Small intestine (tissue), 7 donors: Measurements from ENCODE around the gene CLDN9. TPM values are rescaled to one million over a fixed set of nuclear protein-coding genes. Genes with fewer than 3 reads are reported as not detected.

ENCODE experiments used
- DNase-seq, 2 donors: peaks; one replicate each; pipeline versions ENCODE4 v3.0.0 to v3.0.0-alpha.2; 2013
- FAIRE-seq: peaks from 2 replicates; lab custom pipeline; 2012; peaks lifted over from hg19 to GRCh38; lab: Jason Lieb, UNC
- H3K27ac ChIP-seq, 3 donors: one replicate each; pipeline ENCODE4 v1.5.1; 2013; ENCODE audit warnings: low read length in 2 of 3, mild to moderate bottlenecking in 2 of 3, control low read depth in 1 of 3, inconsistent platforms in 1 of 3, low read depth in 1 of 3, moderate library complexity in 1 of 3
- H3K27me3 ChIP-seq, 3 donors: one replicate each; pipeline ENCODE4 v1.6.1; 2013; ENCODE audit warnings: low read length in 3 of 3, inconsistent platforms in 1 of 3; ENCODE audit not compliant: control insufficient read depth in 3 of 3, insufficient read depth in 3 of 3
- H3K36me3 ChIP-seq, 3 donors: one replicate each; pipeline ENCODE4 v1.6.1; 2013; ENCODE audit warnings: low read length in 3 of 3, inconsistent platforms in 1 of 3, low read depth in 1 of 3, mild to moderate bottlenecking in 1 of 3, moderate library complexity in 1 of 3; ENCODE audit not compliant: control insufficient read depth in 3 of 3, insufficient read depth in 2 of 3
- H3K4me1 ChIP-seq, 3 donors: one replicate each; pipeline ENCODE4 v1.6.1; 2013; ENCODE audit warnings: low read length in 2 of 3, inconsistent platforms in 1 of 3, low read depth in 1 of 3, mild to moderate bottlenecking in 1 of 3, moderate library complexity in 1 of 3; ENCODE audit not compliant: control insufficient read depth in 3 of 3, insufficient read depth in 2 of 3
- H3K4me3 ChIP-seq, 3 donors: one replicate each; pipeline ENCODE4 v1.5.1; 2013; ENCODE audit warnings: low read length in 3 of 3, control low read depth in 1 of 3, inconsistent platforms in 1 of 3, low read depth in 1 of 3, mild to moderate bottlenecking in 1 of 3, moderate library complexity in 1 of 3
- H3K9me3 ChIP-seq, 2 donors: one replicate each; pipeline ENCODE4 v1.6.1; 2013; ENCODE audit warnings: low read depth in 1 of 2, low read length in 1 of 2; ENCODE audit not compliant: control insufficient read depth in 2 of 2, insufficient read depth in 1 of 2
- WGBS, 3 donors: extraction: QIAGEN DNeasy Blood & Tissue Kit; methylation state at CpG; one replicate each; pipeline ENCODE4 v1.1.7; 2013; 5-methylcytosine and 5-hydroxymethylcytosine counted together
- polyA plus RNA-seq, 4 donors: library from polyadenylated mRNA; stranded (reverse) in 3 of 4; unstranded in 1 of 4; fragments of 200-250 nt in 3 of 4; fragments of 120-200 nt in 1 of 4; gene quantifications; one replicate each; pipeline versions ENCODE4 v1.2.1 to v1.2.3, GENCODE V29; 2013
- donor health status: healthy with polysubstance abuse.
- donor health status: control.
- donor health status: control.
- donor health status: Bipolar disorder and iron deficiency.
- donor health status: healthy.

The CLDN9 gene
- polyA plus RNA-seq, 4 donors = 0.76 to 2.7 (median 0.99) TPM

DNA sequence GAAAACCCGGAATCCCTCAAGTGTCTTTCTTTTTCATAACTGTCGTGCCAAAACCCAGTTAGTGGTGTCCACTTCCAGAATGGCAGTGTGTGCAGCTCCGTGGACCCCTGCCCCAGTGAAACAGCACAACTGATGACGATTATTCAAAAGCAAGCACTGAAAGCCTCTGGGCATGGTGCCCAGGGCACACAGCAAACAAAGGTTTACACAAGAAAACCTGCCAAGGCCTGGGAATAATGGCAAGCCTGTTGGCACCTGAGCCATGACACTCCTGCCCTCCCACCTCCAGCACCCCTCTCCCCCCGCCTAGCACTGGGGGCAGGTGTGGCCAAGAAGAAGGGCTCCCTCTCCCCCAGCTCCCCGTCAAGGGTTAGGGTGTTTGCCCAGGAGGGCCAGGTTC, 35.3 kb upstream of the CLDN9 start:
- H3K27ac ChIP-seq = no peak overlapping the region
- WGBS, 3 donors = 25 to 62% (median 43%) methylated on average over 6 of the region's 6 CpGs
- H3K4me1 ChIP-seq = peaks cover 0 to 17% (median 0%) of the 10 kb centered on the region in 3 donors
- H3K9me3 ChIP-seq = no peaks in the 10 kb centered on the region
- DNase-seq = no peak
- peaks cover 0 to 51% (median 0%) of the 10 kb centered on the region in 3 donors for H3K36me3 ChIP-seq
- no peak overlapping the region for H3K4me3 ChIP-seq
- peaks cover 0 to 2% (median 0%) of the 10 kb centered on the region in 3 donors for H3K27me3 ChIP-seq
- no peak for FAIRE-seq

DNA sequence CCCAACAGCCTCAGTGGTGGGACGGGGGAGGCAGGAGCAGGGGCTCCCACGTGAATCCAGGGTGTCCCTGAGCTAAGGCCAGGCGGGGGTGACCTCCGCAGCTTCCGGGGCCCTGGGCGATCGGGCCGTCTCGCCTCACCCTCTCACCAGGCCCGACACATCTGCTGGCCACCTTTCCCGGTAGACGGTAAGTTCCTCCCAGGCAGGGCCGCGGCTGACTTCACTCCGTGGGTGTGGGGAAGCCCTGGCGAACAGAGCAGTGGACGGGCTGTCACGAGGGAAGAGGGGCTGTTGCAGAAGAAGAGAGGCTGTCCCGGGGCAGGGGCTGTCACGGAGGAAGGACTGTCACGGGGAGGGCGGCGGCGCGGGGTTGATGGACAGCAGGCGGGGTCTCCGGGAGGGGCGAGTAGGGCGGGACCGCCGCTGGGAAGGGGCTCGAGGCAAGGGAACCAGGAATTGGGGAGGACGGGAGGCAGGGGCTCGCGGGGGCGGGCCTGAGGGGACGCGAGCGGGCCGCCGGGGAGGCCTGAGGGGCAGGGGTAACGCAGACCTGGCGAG, 33.0 kb upstream of the CLDN9 start:
- H3K9me3 ChIP-seq = no peaks in the 10 kb centered on the region
- H3K4me3 ChIP-seq = peak overlapping the region; percentile 42 to 90 (median 78)
- FAIRE-seq = no peak
- peaks cover 0 to 2% (median 0%) of the 10 kb centered on the region in 3 donors for H3K27me3 ChIP-seq
- H3K4me1 ChIP-seq = peaks cover 0 to 17% (median 0%) of the 10 kb centered on the region in 3 donors
- no peak overlapping the region for H3K27ac ChIP-seq
- 2 to 7% (median 4%) methylated on average over 31 to 43 of the region's 43 CpGs for WGBS, 3 donors
- DNase-seq = no peak
- H3K36me3 ChIP-seq = peaks cover 0 to 30% (median 0%) of the 10 kb centered on the region in 3 donors

DNA sequence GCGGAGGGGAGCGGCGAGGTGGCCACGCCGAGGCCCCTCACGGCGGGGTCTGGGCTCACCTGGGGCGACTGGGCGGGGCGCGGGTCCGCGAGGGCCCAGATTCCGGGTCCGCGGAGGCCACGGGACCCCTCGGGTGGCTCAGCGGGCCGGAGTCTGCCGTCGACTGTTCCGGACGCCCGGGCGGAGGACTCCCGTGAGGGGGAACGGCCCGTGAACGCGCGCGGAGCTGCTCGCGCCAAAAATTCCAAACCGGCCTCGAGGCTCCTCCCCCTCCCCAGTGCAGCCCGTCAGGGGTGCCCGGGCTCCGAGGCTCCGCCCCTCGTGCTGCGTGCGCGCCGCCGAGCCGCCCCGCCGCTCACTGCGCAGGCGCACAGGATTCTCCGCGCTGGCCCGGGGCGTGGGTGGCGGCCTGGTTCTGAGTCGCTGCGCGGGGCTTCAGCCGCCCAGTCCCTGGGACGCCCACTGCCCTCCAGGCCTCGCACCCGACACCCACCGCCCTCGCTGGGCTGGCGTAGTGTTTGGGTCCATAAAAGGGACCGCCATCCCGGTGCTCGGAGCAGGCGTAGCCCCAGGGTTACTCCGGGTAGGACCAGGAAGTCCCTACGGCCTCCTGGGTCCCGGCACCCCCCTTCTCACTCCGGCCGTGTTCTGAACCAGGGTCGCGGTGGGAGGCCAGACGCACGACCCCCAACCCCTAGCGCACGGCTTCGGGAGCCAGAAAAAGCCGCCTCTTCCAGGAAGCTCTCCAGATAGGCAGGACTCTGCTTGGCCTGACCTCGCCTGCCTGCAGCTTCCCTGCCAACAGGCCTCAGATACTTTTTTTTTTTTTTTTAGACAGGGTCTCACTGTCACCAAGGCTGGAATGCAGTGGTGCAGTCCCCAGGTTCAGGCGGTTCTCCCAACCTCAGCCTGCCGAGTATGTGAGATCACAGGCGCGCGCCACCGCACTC, 32.2 kb upstream of the CLDN9 start, which contains the start of gene PKMYT1:
PKMYT1 (minus strand) TSS at position 220 of the 950 bp plus-strand sequence. CDS start 789 bp downstream, outside the sequence.
- H3K4me1 ChIP-seq = peaks cover 0 to 17% (median 0%) of the 10 kb centered on the region in 3 donors
- H3K36me3 ChIP-seq = peaks cover 0 to 22% (median 0%) of the 10 kb centered on the region in 3 donors
- no peaks in the 10 kb centered on the region for H3K9me3 ChIP-seq
- H3K27ac ChIP-seq = peak within 1 kb of the TSS; percentile 81 to 91 (median 85)
- peak; percentile 91 to 95 for DNase-seq
- no peak for FAIRE-seq
- peaks cover 0 to 2% (median 0%) of the 10 kb centered on the region in 3 donors for H3K27me3 ChIP-seq
- 6 to 9% (median 9%) methylated on average over 57 to 91 of the region's 91 CpGs for WGBS, 3 donors
- H3K4me3 ChIP-seq = peak within 1 kb of the TSS; percentile 42 to 90 (median 78)

DNA sequence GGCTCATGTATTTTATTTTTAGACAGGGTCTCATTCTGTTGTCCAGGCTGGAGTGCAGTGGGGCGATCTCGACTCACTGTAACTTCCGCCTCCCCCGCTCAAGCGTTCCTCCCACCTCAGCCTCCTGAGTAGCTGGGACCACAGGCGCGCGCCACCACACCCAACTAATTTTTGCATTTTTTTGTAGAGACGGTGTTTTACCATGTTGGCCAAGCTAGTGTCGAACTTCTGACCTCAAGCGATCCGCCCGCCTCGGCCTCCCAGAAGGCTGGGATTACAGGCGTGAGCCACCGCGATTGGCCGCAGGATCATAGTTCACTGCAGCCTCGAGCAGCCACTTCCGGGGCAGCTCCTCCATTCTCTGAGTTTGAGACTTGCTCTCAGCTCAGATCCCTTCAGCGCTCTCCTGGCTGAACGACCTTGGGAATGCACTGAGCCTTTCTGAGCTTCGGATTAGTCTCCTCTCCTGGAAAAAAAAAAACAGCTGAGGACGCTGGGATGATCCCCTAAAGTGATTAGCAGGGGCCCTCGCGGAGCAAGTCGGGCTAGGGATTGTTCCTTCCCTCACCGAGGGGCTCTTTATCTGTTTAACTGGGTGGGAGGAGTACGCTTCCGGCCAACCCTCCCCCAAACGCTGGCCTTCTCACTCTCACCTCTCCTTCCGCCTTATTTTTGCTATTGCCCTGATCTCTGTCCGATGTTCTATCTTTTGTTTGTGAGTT, 31.4 kb upstream of the CLDN9 start:
- Histone ChIP-seq H3K36me3 (peaks cover 0 to 15% (median 0%) of the 10 kb centered on the region in 3 donors), H3K27ac (peak overlapping the region; percentile 46 to 91 (median 85)), H3K27me3 (peaks cover 0 to 2% (median 0%) of the 10 kb centered on the region in 3 donors), H3K4me3 (peak overlapping the region in 1 of 3 donors; percentile 90), H3K4me1 (peaks cover 0 to 17% (median 0%) of the 10 kb centered on the region in 3 donors), H3K9me3 (no peaks in the 10 kb centered on the region)
- WGBS, 3 donors = 49 to 61% (median 50%) methylated on average over 33 of the region's 33 CpGs
- no peak for FAIRE-seq
- peak; percentile 45 to 48 for DNase-seq

- Histone ChIP-seq H3K27ac (no peak overlapping the region), H3K4me1 (peaks cover 0 to 17% (median 0%) of the 10 kb centered on the region in 3 donors), H3K9me3 (no peaks in the 10 kb centered on the region), H3K36me3 (peaks cover 0 to 9% (median 0%) of the 10 kb centered on the region in 3 donors), H3K4me3 (no peak overlapping the region), H3K27me3 (peaks cover 0 to 2% (median 0%) of the 10 kb centered on the region in 3 donors)
- 75 to 80% (median 76%) methylated on average over 4 of the region's 4 CpGs for WGBS, 3 donors
- FAIRE-seq (no peak), DNase-seq (no peak)
Measured at GRCh38 chr16:2981899-2982250, 30.8 kb upstream of the CLDN9 start.

GRCh38 chr16:2982402-2982801, 30.3 kb upstream of the CLDN9 start:
- no peak overlapping the region for H3K4me3 ChIP-seq
- WGBS, 3 donors = 85 to 91% (median 90%) methylated on average over 5 of the region's 5 CpGs
- H3K27ac ChIP-seq = no peak overlapping the region
- no peak for DNase-seq
- no peaks in the 10 kb centered on the region for H3K9me3 ChIP-seq
- no peak for FAIRE-seq
- peaks cover 0 to 17% (median 0%) of the 10 kb centered on the region in 3 donors for H3K4me1 ChIP-seq
- peaks cover 0 to 5% (median 0%) of the 10 kb centered on the region in 3 donors for H3K36me3 ChIP-seq
- H3K27me3 ChIP-seq = peaks cover 0 to 2% (median 0%) of the 10 kb centered on the region in 3 donors

DNA sequence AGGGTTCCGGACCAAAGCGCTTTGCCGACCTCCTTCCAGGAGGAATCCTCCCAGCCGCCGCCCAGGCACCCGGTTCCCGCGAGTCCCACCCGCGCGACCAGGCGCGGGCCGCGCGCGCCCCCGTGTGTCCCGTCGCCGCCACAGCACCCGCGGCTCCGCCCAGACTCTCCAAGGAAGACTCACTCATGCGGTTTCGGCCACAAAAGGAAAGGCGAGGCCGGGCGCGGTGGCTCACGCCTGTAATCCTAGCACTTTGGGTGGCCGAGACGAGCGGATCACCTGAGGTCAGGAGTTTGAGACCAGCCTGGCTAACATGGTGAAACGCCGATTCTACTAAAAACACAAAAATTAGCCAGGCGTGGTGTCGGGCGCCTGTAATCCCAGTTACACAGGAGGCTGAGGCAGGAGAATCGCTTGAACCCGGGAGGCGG, 29.0 kb upstream of the CLDN9 start:
- 1 to 9% (median 4%) methylated on average over 42 of the region's 42 CpGs for WGBS, 3 donors
- no peak overlapping the region for H3K27ac ChIP-seq
- FAIRE-seq = no peak
- H3K4me1 ChIP-seq = peaks cover 0 to 17% (median 0%) of the 10 kb centered on the region in 3 donors
- H3K9me3 ChIP-seq = no peaks in the 10 kb centered on the region
- H3K4me3 ChIP-seq = no peak overlapping the region
- DNase-seq = peak; percentile 74 to 88
- no peaks in the 10 kb centered on the region for H3K36me3 ChIP-seq
- peaks cover 0 to 2% (median 0%) of the 10 kb centered on the region in 3 donors for H3K27me3 ChIP-seq
